ENCODE results near the gene SAC3D1. TPM values are rescaled to one million over a fixed set of nuclear protein-coding genes. Genes with fewer than 3 reads are reported as not detected.

SAC3D1 gene
- total and polyA plus RNA-seq, 2 of the 8 experiments (the other 6 are each of a cell fraction or from before 2014, with no cell fraction given): 19.4 to 25.8 TPM

DNA sequence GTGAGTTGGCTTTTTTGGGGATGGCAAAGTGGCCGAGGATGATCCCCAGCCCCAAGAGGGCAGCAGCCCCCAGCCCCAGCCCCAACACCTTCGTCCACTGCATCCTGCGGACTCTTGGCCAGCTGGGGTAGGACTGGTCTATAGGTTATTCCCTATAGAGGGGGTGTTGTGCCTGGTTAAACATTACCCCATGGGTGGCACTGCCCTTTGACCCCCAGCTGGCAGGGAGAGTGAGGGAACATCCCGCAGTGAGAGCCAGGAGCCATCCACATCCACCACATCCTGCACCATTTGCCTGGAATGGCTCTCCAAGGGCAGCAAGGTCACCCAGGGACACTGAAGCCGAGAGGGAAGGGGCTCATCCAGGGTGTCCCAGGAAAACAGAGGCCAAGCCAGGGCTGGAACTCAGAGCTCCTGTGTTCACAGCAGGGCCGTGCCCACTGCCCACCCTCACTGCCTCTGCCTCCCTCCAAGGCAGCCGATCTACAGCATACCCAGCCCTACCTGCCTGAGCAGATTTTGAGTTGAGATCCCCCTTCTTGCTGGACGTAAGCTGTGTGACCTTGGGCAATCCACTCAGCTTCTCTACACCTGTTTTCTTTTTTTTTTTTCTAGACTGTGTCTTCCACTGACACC is 17.5 kb downstream of the SAC3D1 start, which contains the start of gene NAALADL1:
TSS of gene NAALADL1 (minus strand) at position 135 of the 636 bp plus-strand sequence. CDS start at position 103, 32 bp downstream.
- no peak within 1 kb of the TSS for H3K14ac ChIP-seq (ENCODE audit: insufficient read length)
- no peak within 1 kb of the TSS; the same call in 1 of the 2 replicates for H4K8ac ChIP-seq (ENCODE audit: extremely low read depth, insufficient read depth, low read length)
- H3K27ac ChIP-seq (ENCODE audit: low read depth, low read length): no peak within 1 kb of the TSS
- no peak within 1 kb of the TSS for H2BK15ac ChIP-seq (ENCODE audit: low read length)
- no peaks in the 10 kb centered on the region; a peak in 1 of 7 replicates for H3K27me3 ChIP-seq (replicated peaks in 1 of 4; ENCODE audit: control insufficient read depth in 3 of 4, extremely low read depth in 1 of 4, insufficient read depth in 3 of 4, low read length in 3 of 4)
- H3K36me3 ChIP-seq (ENCODE audit: control insufficient read depth in 2 of 4, insufficient read depth in 4 of 4, low read length in 3 of 4): no peaks in the 10 kb centered on the region
- H3K4me1 ChIP-seq (replicated peaks in 1 of 4; ENCODE audit: control insufficient read depth in 3 of 4, insufficient read depth in 4 of 4, low read length in 3 of 4): no peaks in the 10 kb centered on the region
- H2BK5ac ChIP-seq (ENCODE audit: low read depth, low read length): no peak within 1 kb of the TSS
- H2AFZ ChIP-seq (ENCODE audit: low read length): no peak within 1 kb of the TSS
- H3K18ac ChIP-seq (ENCODE audit: extremely low read depth, low read length): no peak within 1 kb of the TSS
- peak within 1 kb of the TSS; percentile 65; the same call in 1 of the 2 replicates for H2AK5ac ChIP-seq (ENCODE audit: low read depth, low read length)
- no peak within 1 kb of the TSS for H3K23ac ChIP-seq (ENCODE audit: insufficient read length)
- no peaks in the 10 kb centered on the region for H3K79me1 ChIP-seq (ENCODE audit: low read depth, low read length)
- H3K9ac ChIP-seq (replicated peaks in 1 of 4; ENCODE audit: extremely low read depth in 1 of 4, low read depth in 3 of 4, low read length in 3 of 4): no peak within 1 kb of the TSS
- H3K4ac ChIP-seq (replicated peaks; ENCODE audit: insufficient read length, low read depth, low read length): no peak within 1 kb of the TSS
- no peak within 1 kb of the TSS for H3K56ac ChIP-seq (replicated peaks; ENCODE audit: insufficient read length, low read depth, low read length)
- H3K9me3 ChIP-seq (ENCODE audit: insufficient read depth in 2 of 2, low read depth in 1 of 2, low read length in 1 of 2): no peaks in the 10 kb centered on the region
- H4K20me1 ChIP-seq (replicated peaks in 1 of 2; ENCODE audit: control insufficient read depth in 1 of 2, insufficient read depth in 2 of 2, low read length in 2 of 2): no peaks in the 10 kb centered on the region
- CTCF ChIA-PET (ENCODE audit: partially characterized antibody): interaction anchor here (0.6 to 4.2 kb wide), 7 partner anchors 9 to 1124 kb away, joined by 3 to 28 read pairs (median 5); partner anchors contain the start of gene ARL2
- no peaks in the 10 kb centered on the region for H3K23me2 ChIP-seq (ENCODE audit: low read depth, low read length)
- H4K5ac ChIP-seq (ENCODE audit: insufficient read length, low read depth, low read length): no peak within 1 kb of the TSS
- no peaks in the 10 kb centered on the region for H3K79me2 ChIP-seq (ENCODE audit: control insufficient read depth in 1 of 2, insufficient read depth in 2 of 2, low read length in 2 of 2)
- WGBS, 2 experiments (ENCODE audit: extremely low coverage in 1 of 2, insufficient coverage in 1 of 2, insufficient read length in 1 of 2, insufficient replicate concordance in 2 of 2, low coverage in 1 of 2, low lambda C conversion rate in 2 of 2, missing lambda C conversion rate in 1 of 2): 87% methylated on average over 7 of the region's 8 CpGs; no CpG with 5 or more reads in 1 of the 2 experiments
- no peak within 1 kb of the TSS for H4K91ac ChIP-seq (replicated peaks; ENCODE audit: insufficient read length, low read length)
- no peak within 1 kb of the TSS for H3K4me2 ChIP-seq (ENCODE audit: insufficient read depth in 1 of 2, low read depth in 2 of 2, low read length in 2 of 2)
- H2BK12ac ChIP-seq (ENCODE audit: low read depth, low read length): no peak within 1 kb of the TSS
- H2BK20ac ChIP-seq (ENCODE audit: low read length): no peak within 1 kb of the TSS
- no peak within 1 kb of the TSS for H3K4me3 ChIP-seq (ENCODE audit: extremely low read depth in 1 of 4, insufficient read depth in 2 of 4, low read depth in 3 of 4, low read length in 4 of 4)
- TF ChIP-seq PHF8 (conservative IDR thresholded peaks at IDR 0.05; ENCODE audit: low read depth, low read length) (no peak), GABPA (IDR thresholded peaks at IDR 0.05; ENCODE audit: borderline replicate concordance, insufficient read depth, low read length) (no peak), SUZ12 (IDR thresholded peaks at IDR 0.05; ENCODE audit: low read length) (no peak), EGR1 (IDR thresholded peaks at IDR 0.05; ENCODE audit: borderline replicate concordance, low read depth, low read length) (no peak), GTF2F1 (IDR thresholded peaks at IDR 0.05; ENCODE audit: borderline replicate concordance, low read depth, low read length) (no peak), ZNF274 (IDR thresholded peaks at IDR 0.05; ENCODE audit: borderline replicate concordance, extremely low read depth, low read length) (no peak), ASH2L (IDR thresholded peaks at IDR 0.05; ENCODE audit: low read length) (no peak), HDAC2 (IDR thresholded peaks at IDR 0.05; ENCODE audit: borderline replicate concordance in 1 of 2, low read depth in 2 of 2, low read length in 2 of 2) (no peak)
- H2BK120ac ChIP-seq (replicated peaks; ENCODE audit: low read depth, low read length): no peak within 1 kb of the TSS
- FAIRE-seq (no peak), DNase-seq (ENCODE audit: low read depth in 1 of 2, low spot score in 2 of 2) (no peak)
- POLR2A ChIA-PET (ENCODE audit: partially characterized antibody): interaction anchor here (0.7 to 3.4 kb wide), 4 partner anchors 10 to 24 kb away, joined by 3 to 16 read pairs (median 6); no protein-coding TSS in a partner anchor
